ENCODE measurements around the gene GPR180.

Gene GPR180

GRCh38 chr13:94664889-94665288 lies 63.2 kb downstream of the GPR180 start:
- H3K4me3 ChIP-seq (ENCODE audit: low read length in 2 of 2): no peak overlapping the region
- no CpG with 5 or more reads among the region's 7 CpGs for WGBS, 2 donors (ENCODE audit: extremely low coverage in 2 of 2, insufficient read length in 2 of 2, insufficient replicate concordance in 1 of 2)
- H3K4me2 ChIP-seq (ENCODE audit: insufficient read depth, low read length, poor library complexity, severe bottlenecking): no peak overlapping the region
- no peak overlapping the region for H3K18ac ChIP-seq (ENCODE audit: low read length)
- H3K9me3 ChIP-seq (replicated peaks in 1 of 2; ENCODE audit: control insufficient read depth in 2 of 2, insufficient read depth in 1 of 2, low read depth in 1 of 2, low read length in 2 of 2): no peaks in the 10 kb centered on the region
- H3K27ac ChIP-seq (replicated peaks; ENCODE audit: low read length): no peak overlapping the region
- H2BK15ac ChIP-seq (ENCODE audit: low read length): no peak overlapping the region
- no peak overlapping the region for H2BK12ac ChIP-seq (ENCODE audit: low read length)
- H3K23ac ChIP-seq (ENCODE audit: low read depth, low read length, poor library complexity): no peak overlapping the region
- no peak overlapping the region for H2BK120ac ChIP-seq (ENCODE audit: low read depth, low read length)
- no peak overlapping the region for H4K91ac ChIP-seq (ENCODE audit: low read depth, low read length, poor library complexity)
- H2BK5ac ChIP-seq (ENCODE audit: low read length): no peak overlapping the region
- no peak overlapping the region for H2AFZ ChIP-seq (ENCODE audit: low read length)
- H3K79me1 ChIP-seq (ENCODE audit: low read depth, low read length): no peaks in the 10 kb centered on the region
- no peak overlapping the region for H3K14ac ChIP-seq (ENCODE audit: low read length)
- H4K8ac ChIP-seq (ENCODE audit: low read depth, low read length): no peak overlapping the region
- H3K9ac ChIP-seq (ENCODE audit: low read depth, low read length, poor library complexity): no peak overlapping the region
- no peak for DNase-seq (ENCODE audit: low spot score)
- H3K4me1 ChIP-seq (ENCODE audit: control insufficient read depth in 2 of 2, insufficient read depth in 1 of 2, low read depth in 1 of 2, low read length in 2 of 2): peaks cover 10 to 42% of the 10 kb centered on the region in 2 donors
- H3K4ac ChIP-seq (ENCODE audit: low read length): no peak overlapping the region
- no peaks in the 10 kb centered on the region for H3K36me3 ChIP-seq (replicated peaks in 1 of 2; ENCODE audit: control insufficient read depth in 2 of 2, insufficient read depth in 2 of 2, low read length in 2 of 2)
- H3K27me3 ChIP-seq (ENCODE audit: control insufficient read depth in 3 of 3, insufficient read depth in 3 of 3, low read depth in 1 of 3, low read length in 3 of 3): no peaks in the 10 kb centered on the region
- H2AK5ac ChIP-seq (ENCODE audit: low read depth, low read length): no peak overlapping the region

- Histone ChIP-seq H3K9ac (ENCODE audit: low read depth, low read length, poor library complexity) (no peak overlapping the region), H3K4me3 (ENCODE audit: low read length in 2 of 2) (no peak overlapping the region), H2AK5ac (ENCODE audit: low read depth, low read length) (no peak overlapping the region), H3K79me1 (ENCODE audit: low read depth, low read length) (no peaks in the 10 kb centered on the region), H2BK120ac (ENCODE audit: low read depth, low read length) (no peak overlapping the region), H2BK12ac (ENCODE audit: low read length) (no peak overlapping the region), H3K14ac (ENCODE audit: low read length) (no peak overlapping the region), H4K8ac (ENCODE audit: low read depth, low read length) (no peak overlapping the region), H3K27ac (replicated peaks; ENCODE audit: low read length) (no peak overlapping the region), H2BK15ac (ENCODE audit: low read length) (no peak overlapping the region), H3K23ac (ENCODE audit: low read depth, low read length, poor library complexity) (no peak overlapping the region), H4K91ac (ENCODE audit: low read depth, low read length, poor library complexity) (no peak overlapping the region), H2AFZ (ENCODE audit: low read length) (no peak overlapping the region), H3K36me3 (replicated peaks in 1 of 2; ENCODE audit: control insufficient read depth in 2 of 2, insufficient read depth in 2 of 2, low read length in 2 of 2) (no peaks in the 10 kb centered on the region), H3K4me1 (ENCODE audit: control insufficient read depth in 2 of 2, insufficient read depth in 1 of 2, low read depth in 1 of 2, low read length in 2 of 2) (peaks cover 6 to 39% of the 10 kb centered on the region in 2 donors), H3K18ac (ENCODE audit: low read length) (no peak overlapping the region), H2BK5ac (ENCODE audit: low read length) (no peak overlapping the region), H3K4ac (ENCODE audit: low read length) (no peak overlapping the region), H3K27me3 (ENCODE audit: control insufficient read depth in 3 of 3, insufficient read depth in 3 of 3, low read depth in 1 of 3, low read length in 3 of 3) (no peaks in the 10 kb centered on the region), H3K4me2 (ENCODE audit: insufficient read depth, low read length, poor library complexity, severe bottlenecking) (no peak overlapping the region), H3K9me3 (replicated peaks in 1 of 2; ENCODE audit: control insufficient read depth in 2 of 2, insufficient read depth in 1 of 2, low read depth in 1 of 2, low read length in 2 of 2) (no peaks in the 10 kb centered on the region)
- WGBS, 2 donors (ENCODE audit: extremely low coverage in 2 of 2, insufficient read length in 2 of 2, insufficient replicate concordance in 1 of 2): no CpG with 5 or more reads among the region's 7 CpGs
- no peak for DNase-seq (ENCODE audit: low spot score)
These were observed 64.4 kb downstream of the GPR180 start for GRCh38 chr13:94666065-94666464.

GRCh38 chr13:94667190-94667589 lies 65.5 kb downstream of the GPR180 start:
- H2AFZ ChIP-seq (ENCODE audit: low read length): peak overlapping the region; percentile 26
- WGBS, 2 donors (ENCODE audit: extremely low coverage in 2 of 2, insufficient read length in 2 of 2, insufficient replicate concordance in 1 of 2): no CpG with 5 or more reads among the region's 2 CpGs
- no peak overlapping the region for H3K4ac ChIP-seq (ENCODE audit: low read length)
- no peak overlapping the region for H3K4me2 ChIP-seq (ENCODE audit: insufficient read depth, low read length, poor library complexity, severe bottlenecking)
- peaks cover 5 to 28% of the 10 kb centered on the region in 2 donors for H3K4me1 ChIP-seq (ENCODE audit: control insufficient read depth in 2 of 2, insufficient read depth in 1 of 2, low read depth in 1 of 2, low read length in 2 of 2)
- H2BK15ac ChIP-seq (ENCODE audit: low read length): no peak overlapping the region
- H3K27me3 ChIP-seq (ENCODE audit: control insufficient read depth in 3 of 3, insufficient read depth in 3 of 3, low read depth in 1 of 3, low read length in 3 of 3): no peaks in the 10 kb centered on the region
- no peak overlapping the region for H3K18ac ChIP-seq (ENCODE audit: low read length)
- no peak overlapping the region for H2BK5ac ChIP-seq (ENCODE audit: low read length)
- H3K14ac ChIP-seq (ENCODE audit: low read length): no peak overlapping the region
- no peak overlapping the region for H2BK120ac ChIP-seq (ENCODE audit: low read depth, low read length)
- no peak overlapping the region for H4K8ac ChIP-seq (ENCODE audit: low read depth, low read length)
- no peak overlapping the region for H3K23ac ChIP-seq (ENCODE audit: low read depth, low read length, poor library complexity)
- DNase-seq (ENCODE audit: low spot score): no peak
- H3K27ac ChIP-seq (replicated peaks; ENCODE audit: low read length): no peak overlapping the region
- H3K9me3 ChIP-seq (replicated peaks in 1 of 2; ENCODE audit: control insufficient read depth in 2 of 2, insufficient read depth in 1 of 2, low read depth in 1 of 2, low read length in 2 of 2): no peaks in the 10 kb centered on the region
- no peaks in the 10 kb centered on the region for H3K36me3 ChIP-seq (replicated peaks in 1 of 2; ENCODE audit: control insufficient read depth in 2 of 2, insufficient read depth in 2 of 2, low read length in 2 of 2)
- no peak overlapping the region for H3K9ac ChIP-seq (ENCODE audit: low read depth, low read length, poor library complexity)
- H4K91ac ChIP-seq (ENCODE audit: low read depth, low read length, poor library complexity): no peak overlapping the region
- H3K4me3 ChIP-seq (ENCODE audit: low read length in 2 of 2): no peak overlapping the region
- H2AK5ac ChIP-seq (ENCODE audit: low read depth, low read length): no peak overlapping the region
- no peaks in the 10 kb centered on the region for H3K79me1 ChIP-seq (ENCODE audit: low read depth, low read length)
- H2BK12ac ChIP-seq (ENCODE audit: low read length): no peak overlapping the region

- Histone ChIP-seq H3K9me3 (replicated peaks in 1 of 2; ENCODE audit: control insufficient read depth in 2 of 2, insufficient read depth in 1 of 2, low read depth in 1 of 2, low read length in 2 of 2) (no peaks in the 10 kb centered on the region), H3K4me2 (ENCODE audit: insufficient read depth, low read length, poor library complexity, severe bottlenecking) (no peak overlapping the region), H3K9ac (ENCODE audit: low read depth, low read length, poor library complexity) (no peak overlapping the region), H3K23ac (ENCODE audit: low read depth, low read length, poor library complexity) (no peak overlapping the region), H2BK120ac (ENCODE audit: low read depth, low read length) (no peak overlapping the region), H3K4me1 (ENCODE audit: control insufficient read depth in 2 of 2, insufficient read depth in 1 of 2, low read depth in 1 of 2, low read length in 2 of 2) (peaks cover 3 to 34% of the 10 kb centered on the region in 2 donors), H4K91ac (ENCODE audit: low read depth, low read length, poor library complexity) (no peak overlapping the region), H2AFZ (ENCODE audit: low read length) (no peak overlapping the region), H2BK12ac (ENCODE audit: low read length) (no peak overlapping the region), H2BK15ac (ENCODE audit: low read length) (no peak overlapping the region), H3K18ac (ENCODE audit: low read length) (no peak overlapping the region), H3K14ac (ENCODE audit: low read length) (no peak overlapping the region), H3K36me3 (replicated peaks in 1 of 2; ENCODE audit: control insufficient read depth in 2 of 2, insufficient read depth in 2 of 2, low read length in 2 of 2) (no peaks in the 10 kb centered on the region), H2BK5ac (ENCODE audit: low read length) (no peak overlapping the region), H3K27ac (replicated peaks; ENCODE audit: low read length) (no peak overlapping the region), H3K79me1 (ENCODE audit: low read depth, low read length) (no peaks in the 10 kb centered on the region), H4K8ac (ENCODE audit: low read depth, low read length) (no peak overlapping the region), H3K4me3 (ENCODE audit: low read length in 2 of 2) (no peak overlapping the region), H3K4ac (ENCODE audit: low read length) (no peak overlapping the region), H2AK5ac (ENCODE audit: low read depth, low read length) (no peak overlapping the region), H3K27me3 (ENCODE audit: control insufficient read depth in 3 of 3, insufficient read depth in 3 of 3, low read depth in 1 of 3, low read length in 3 of 3) (no peaks in the 10 kb centered on the region)
- WGBS, 2 donors (ENCODE audit: extremely low coverage in 2 of 2, insufficient read length in 2 of 2, insufficient replicate concordance in 1 of 2): no CpG with 5 or more reads among the region's 2 CpGs
- DNase-seq (ENCODE audit: low spot score): no peak
These were observed 70.7 kb downstream of the GPR180 start for GRCh38 chr13:94672400-94672799.

All from neuronal stem cell (in vitro differentiated cells).